ENCODE results near the gene SNTG2.

DNA sequence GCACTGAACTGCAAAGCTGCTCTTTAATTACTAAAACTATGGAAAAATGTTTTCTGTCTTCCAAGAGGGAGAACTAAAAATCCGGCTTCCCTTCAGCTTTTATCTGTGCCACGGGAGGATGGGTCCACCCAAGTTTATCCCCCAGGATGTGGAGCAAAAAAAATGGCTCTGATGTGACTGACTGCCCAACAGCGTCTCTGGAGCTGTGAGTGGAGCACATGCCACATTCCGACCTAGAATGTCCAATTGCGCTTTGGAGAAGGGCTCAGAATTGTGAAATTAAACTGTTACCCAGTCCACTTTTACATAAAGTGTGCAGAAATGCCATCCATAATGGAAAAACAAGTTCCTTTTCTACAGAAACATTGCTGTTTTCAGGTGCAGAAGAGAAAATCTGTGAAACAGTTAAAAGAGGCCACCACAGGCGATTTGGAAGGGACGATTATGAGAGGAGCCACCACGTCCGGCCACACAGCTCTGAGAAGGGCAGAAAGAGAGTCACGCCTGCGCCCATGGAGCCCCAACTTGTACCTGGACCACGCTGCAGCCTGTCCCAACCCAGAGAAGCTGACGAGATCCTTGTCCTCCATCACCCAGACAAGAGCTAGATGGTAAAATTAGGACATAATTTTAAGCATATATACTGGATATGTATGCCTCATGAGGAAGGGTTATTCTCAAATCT, 362.7 kb downstream of the SNTG2 start:
- TF ChIP-seq, protein P1, sequence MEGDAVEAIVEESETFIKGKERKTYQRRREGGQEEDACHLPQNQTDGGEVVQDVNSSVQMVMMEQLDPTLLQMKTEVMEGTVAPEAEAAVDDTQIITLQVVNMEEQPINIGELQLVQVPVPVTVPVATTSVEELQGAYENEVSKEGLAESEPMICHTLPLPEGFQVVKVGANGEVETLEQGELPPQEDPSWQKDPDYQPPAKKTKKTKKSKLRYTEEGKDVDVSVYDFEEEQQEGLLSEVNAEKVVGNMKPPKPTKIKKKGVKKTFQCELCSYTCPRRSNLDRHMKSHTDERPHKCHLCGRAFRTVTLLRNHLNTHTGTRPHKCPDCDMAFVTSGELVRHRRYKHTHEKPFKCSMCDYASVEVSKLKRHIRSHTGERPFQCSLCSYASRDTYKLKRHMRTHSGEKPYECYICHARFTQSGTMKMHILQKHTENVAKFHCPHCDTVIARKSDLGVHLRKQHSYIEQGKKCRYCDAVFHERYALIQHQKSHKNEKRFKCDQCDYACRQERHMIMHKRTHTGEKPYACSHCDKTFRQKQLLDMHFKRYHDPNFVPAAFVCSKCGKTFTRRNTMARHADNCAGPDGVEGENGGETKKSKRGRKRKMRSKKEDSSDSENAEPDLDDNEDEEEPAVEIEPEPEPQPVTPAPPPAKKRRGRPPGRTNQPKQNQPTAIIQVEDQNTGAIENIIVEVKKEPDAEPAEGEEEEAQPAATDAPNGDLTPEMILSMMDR (conservative IDR thresholded peaks at IDR 0.05; ENCODE audit: low read length) = no peak
- no peak for TF ChIP-seq EZH2phosphoT487 (IDR thresholded peaks at IDR 0.05; ENCODE audit: borderline replicate concordance, low read depth, low read length)
